B cell (primary cell): Measurements from ENCODE around the gene UPK2. TPM values are rescaled to one million over a fixed set of nuclear protein-coding genes. Genes with fewer than 3 reads are reported as not detected.
"Not testable (repeated sequence)": the region's sequence is repeated elsewhere in the genome, so short reads cannot be mapped to it uniquely, and the experiment has no call there.

Experiments used
- ATAC-seq: fragments of 200-7000 bp; cut with Tn5 transposase; one replicate; pipeline ENCODE4 v1.10.0; 2021; ENCODE audit warnings: low read depth, mild to moderate bottlenecking, moderate number of reproducible peaks, moderate library complexity
- CTCF ChIA-PET: fragments of 350-600 bp; sonication (Branson Sonifier 250); formaldehyde crosslinking; loops from one replicate; lab custom pipeline; 2021; ENCODE audit warnings: antibody characterized with exemption, inconsistent platforms; lab: Charles Lee
- POLR2A ChIA-PET: fragments of 350-600 bp; sonication (Branson Sonifier 250); formaldehyde crosslinking; loops from one replicate; lab custom pipeline; 2021; ENCODE audit warnings: antibody characterized with exemption; lab: Charles Lee
- DNase-seq: peaks from one replicate; pipeline ENCODE4 v3.0.0; 2013
- H2AFZ ChIP-seq: 2 replicates; pipeline ENCODE4 v1.6.1; 2012; ENCODE audit warnings: mild to moderate bottlenecking, low read depth, low read length; ENCODE audit not compliant: insufficient read depth, poor library complexity, severe bottlenecking
- H3K27ac ChIP-seq, 2 donors: 1 replicate in 1 of 2; 2 replicates in 1 of 2; pipeline ENCODE4 v1.5.1; 2012 to 2013; ENCODE audit warnings: low read length in 2 of 2, mild to moderate bottlenecking in 2 of 2, moderate library complexity in 1 of 2
- H3K27me3 ChIP-seq, 4 experiments: fragments of 200-600 bp in 1 of 4; sonication (generic) in 1 of 4; replicated peaks in 1 of 4; 1 replicate in 2 of 4; 2 replicates in 2 of 4; pipeline versions ENCODE4 v1.6.1 to v1.7.0; 2013 to 2016; ENCODE audit warnings: low read length in 3 of 4, mild to moderate bottlenecking in 2 of 4, mixed read lengths in 1 of 4, moderate library complexity in 1 of 4; ENCODE audit not compliant: insufficient read depth in 4 of 4, control insufficient read depth in 3 of 4; ENCODE audit errors: control extremely low read depth in 1 of 4
- H3K36me3 ChIP-seq, 2 experiments: replicated peaks in 1 of 2; 1 replicate in 1 of 2; 2 replicates in 1 of 2; pipeline versions ENCODE4 v1.6.1 to v1.7.1; 2013; ENCODE audit warnings: low read length in 1 of 2; ENCODE audit not compliant: insufficient read depth in 2 of 2, control insufficient read depth in 1 of 2; ENCODE audit errors: control extremely low read depth in 1 of 2, extremely low read depth in 1 of 2
- H3K4me1 ChIP-seq, 2 donors: fragments of 200-600 bp in 1 of 2; sonication (generic) in 1 of 2; 1 replicate in 1 of 2; 2 replicates in 1 of 2; pipeline versions ENCODE4 v1.5.1 to v1.6.1; 2013 to 2017; ENCODE audit warnings: low read length in 2 of 2; ENCODE audit not compliant: control insufficient read depth in 2 of 2, insufficient read depth in 2 of 2
- H3K4me2 ChIP-seq: replicated peaks from 2 replicates; pipeline ENCODE3; 2012; ENCODE audit warnings: mild to moderate bottlenecking, low read depth, low read length; ENCODE audit not compliant: poor library complexity, severe bottlenecking
- H3K4me3 ChIP-seq, 5 experiments: fragments of 200-600 bp in 1 of 5; sonication (generic) in 1 of 5; 1 replicate in 3 of 5; 2 replicates in 2 of 5; pipeline versions ENCODE4 v1.5.1 to v1.7.0; 2011 to 2016; ENCODE audit warnings: low read length in 4 of 5, mild to moderate bottlenecking in 4 of 5, low read depth in 2 of 5, control low read depth in 1 of 5, moderate library complexity in 1 of 5; ENCODE audit not compliant: insufficient read depth in 1 of 5; ENCODE audit errors: control extremely low read depth in 1 of 5, extremely low read depth in 1 of 5
- H3K79me2 ChIP-seq: fragments of 200-600 bp; sonication (generic); one replicate; pipeline ENCODE4 v1.6.0; 2016; ENCODE audit warnings: low read length; ENCODE audit not compliant: control insufficient read depth, insufficient read depth
- H3K9ac ChIP-seq: fragments of 200-600 bp; sonication (generic); 2 replicates; pipeline ENCODE4 v1.6.1; 2017; ENCODE audit warnings: mild to moderate bottlenecking, low read length, moderate library complexity
- H3K9me3 ChIP-seq, 3 donors: one replicate each; pipeline versions ENCODE4 v1.6.1 to v1.7.1; 2013; ENCODE audit warnings: low read length in 2 of 3; ENCODE audit not compliant: control insufficient read depth in 2 of 3, insufficient read depth in 1 of 3; ENCODE audit errors: control extremely low read depth in 1 of 3
- H4K20me1 ChIP-seq: 2 replicates; pipeline ENCODE4 v1.6.0; 2012; ENCODE audit warnings: mild to moderate bottlenecking, low read length; ENCODE audit not compliant: insufficient read depth, control insufficient read depth, poor library complexity, severe bottlenecking
- H3K27ac Mint-ChIP-seq: one replicate; pipeline ENCODE4 v1.8.0; 2021; ENCODE audit warnings: mixed read lengths
- H3K27me3 Mint-ChIP-seq: one replicate; pipeline ENCODE4 v1.8.0; 2021; ENCODE audit warnings: mixed read lengths
- H3K4me1 Mint-ChIP-seq: one replicate; pipeline ENCODE4 v1.8.0; 2021; ENCODE audit warnings: mixed read lengths
- H3K4me3 Mint-ChIP-seq: one replicate; pipeline ENCODE4 v1.8.0; 2021; ENCODE audit warnings: mixed read lengths
- H3K9me3 Mint-ChIP-seq: one replicate; pipeline ENCODE4 v1.8.0; 2022; ENCODE audit warnings: mixed read lengths; ENCODE audit not compliant: insufficient read depth
- CTCF ChIP-seq: fragments of 200-600 bp; IDR thresholded peaks from one replicate; pipeline ENCODE4 v1.8.0; 2022; ENCODE audit warnings: antibody characterized with exemption, mild to moderate bottlenecking
- EZH2 ChIP-seq: IDR thresholded peaks from 2 replicates; pipeline ENCODE4 v1.6.1; 2012; ENCODE audit warnings: borderline replicate concordance, low read depth, mild to moderate bottlenecking, moderate library complexity, low read length; ENCODE audit not compliant: insufficient read depth, poor library complexity, severe bottlenecking
- WGBS: methylation state at CpG from one replicate; pipeline ENCODE4 v1.1.5; 2013; ENCODE audit warnings: missing lambda C conversion rate; ENCODE audit not compliant: insufficient coverage; 5-methylcytosine and 5-hydroxymethylcytosine counted together
- intact Hi-C: fragments of 100-400 bp; cut with micrococcal nuclease; formaldehyde crosslinking; loops from one replicate; pipeline ENCODE4 v1.10.0; 2022
- polyA plus RNA-seq: library from polyadenylated mRNA; depleted of rRNA; stranded (reverse); fragments of >200 nt; gene quantifications from 2 replicates; pipeline ENCODE4 v1.2.3, GENCODE V29; 2012
- total RNA-seq, 2 donors: library from RNA; stranded (reverse); fragments of 120-200 nt in 1 of 2; gene quantifications; 1 replicate in 1 of 2; 2 replicates in 1 of 2; pipeline versions ENCODE4 v1.2.3 to v1.2.4, GENCODE V29; 2013 to 2022

UPK2 gene
- total and polyA plus RNA-seq, 2 donors (not counting 1 experiment from before 2014, with no cell fraction given) = 0.43 TPM; not detected in 1

- Mint-ChIP-seq H3K4me1 (peaks cover 5% of the 10 kb centered on the region), H3K27me3 (peaks cover 15% of the 10 kb centered on the region), H3K9me3 (no peaks in the 10 kb centered on the region), H3K4me3 (no peak overlapping the region), H3K27ac (no peak overlapping the region)
- H2AFZ ChIP-seq = no peak overlapping the region
- H3K4me2 ChIP-seq = no peak overlapping the region
- POLR2A ChIA-PET = no interaction called here
- no peak overlapping the region for H3K9ac ChIP-seq
- H3K27me3 ChIP-seq = peaks cover 0 to 4% (median 0%) of the 10 kb centered on the region in 4 experiments
- intact Hi-C loops = no loop called here
- no peaks in the 10 kb centered on the region for H3K9me3 ChIP-seq
- peaks cover 8% of the 10 kb centered on the region for H3K79me2 ChIP-seq
- no peaks in the 10 kb centered on the region for H3K36me3 ChIP-seq
- no peak overlapping the region for H3K27ac ChIP-seq
- H3K4me3 ChIP-seq = no peak overlapping the region
- CTCF ChIA-PET = interaction anchor here (0.8 to 1.4 kb wide), 3 partner anchors 256 to 521 kb away, joined by 3 to 5 read pairs (median 4); no protein-coding TSS in a partner anchor
- no peaks in the 10 kb centered on the region for H4K20me1 ChIP-seq
- peaks cover 0 to 6% of the 10 kb centered on the region in 2 donors for H3K4me1 ChIP-seq
- ATAC-seq (no peak), DNase-seq (no peak)
- TF ChIP-seq CTCF (no peak), EZH2 (no peak)
- 95% methylated on average over 4 of the region's 5 CpGs for WGBS
These were observed 5.1 kb downstream of the UPK2 start for GRCh38 chr11:118961189-118961588.

GRCh38 chr11:118961591-118961990, 5.5 kb downstream of the UPK2 start:
- Mint-ChIP-seq H3K4me1 (peaks cover 2% of the 10 kb centered on the region), H3K27me3 (peaks cover 11% of the 10 kb centered on the region), H3K4me3 (no peak overlapping the region), H3K9me3 (no peaks in the 10 kb centered on the region), H3K27ac (no peak overlapping the region)
- DNase-seq (no peak), ATAC-seq (no peak)
- H3K4me1 ChIP-seq = peaks cover 0 to 2% of the 10 kb centered on the region in 2 donors
- H3K9me3 ChIP-seq = no peaks in the 10 kb centered on the region
- TF ChIP-seq CTCF = no peak
- WGBS = 81% methylated on average over 11 of the region's 11 CpGs
- no peak overlapping the region for H3K27ac ChIP-seq
- intact Hi-C loops = no loop called here
- peaks cover 0 to 4% (median 0%) of the 10 kb centered on the region in 4 experiments for H3K27me3 ChIP-seq
- no peaks in the 10 kb centered on the region for H3K36me3 ChIP-seq
- ChIA-PET POLR2A (no interaction called here), CTCF (no interaction called here)
- no peaks in the 10 kb centered on the region for H4K20me1 ChIP-seq
- peaks cover 4% of the 10 kb centered on the region for H3K79me2 ChIP-seq
- H3K4me2 ChIP-seq = no peak overlapping the region
- no peak overlapping the region for H2AFZ ChIP-seq
- H3K4me3 ChIP-seq = no peak overlapping the region
- no peak overlapping the region for H3K9ac ChIP-seq

GRCh38 chr11:118969508-118969907, 13.4 kb downstream of the UPK2 start:
- H3K27me3 ChIP-seq = peaks cover 0 to 11% (median 2%) of the 10 kb centered on the region in 4 experiments
- H3K4me2 ChIP-seq, H3K4me1 Mint-ChIP-seq, POLR2A ChIA-PET, H3K27ac ChIP-seq, H3K4me3 Mint-ChIP-seq, H3K9ac ChIP-seq, H4K20me1 ChIP-seq, H3K4me1 ChIP-seq, H3K36me3 ChIP-seq, H2AFZ ChIP-seq, intact Hi-C loops, CTCF ChIA-PET, H3K9me3 Mint-ChIP-seq, DNase-seq, H3K27ac Mint-ChIP-seq, H3K79me2 ChIP-seq, H3K9me3 ChIP-seq, H3K4me3 ChIP-seq, ATAC-seq: not testable (repeated sequence)
- no CpG with 5 or more reads among the region's 2 CpGs for WGBS
- peaks cover 13% of the 10 kb centered on the region for H3K27me3 Mint-ChIP-seq
